ENCODE results near the gene ELMO3.

Gene ELMO3

GRCh38 chr16:67247192-67248072 is 48.5 kb downstream of the ELMO3 start, which contains the start of gene FHOD1 (continued):
- TF ChIP-seq PRDM2 (tag by site-specific recombination; IDR thresholded peaks at IDR 0.05; ENCODE audit: borderline replicate concordance) = 0 out of 2 replicates have a peak, but pooled peaks have one; percentile 48
- no peak for TF ChIP-seq ZNF19 (tag by site-specific recombination; IDR thresholded peaks at IDR 0.05; ENCODE audit: low read depth)
- TF ChIP-seq ZSCAN5A (tag by site-specific recombination; IDR thresholded peaks at IDR 0.05) = 0 out of 2 replicates have a peak, but pooled peaks have one; percentile 20
- no peak for TF ChIP-seq ZNF670 (tag by site-specific recombination; IDR thresholded peaks at IDR 0.05; ENCODE audit: low read depth)
- no peak for TF ChIP-seq ZNF140 (tag by site-specific recombination; IDR thresholded peaks at IDR 0.05)
- peak; percentile 44; the same call in 1 of the 2 replicates for TF ChIP-seq ZBTB8A (tag by site-specific recombination; IDR thresholded peaks at IDR 0.05)
- peak; percentile 96 for TF ChIP-seq PRDM1 (tag by site-specific recombination; IDR thresholded peaks at IDR 0.05)
- no peak for TF ChIP-seq ZNF707 (tag by site-specific recombination; IDR thresholded peaks at IDR 0.05)
- no peak for TF ChIP-seq TRIM28 (IDR thresholded peaks at IDR 0.05; ENCODE audit: borderline replicate concordance, low read length)
- peak; percentile 33 for TF ChIP-seq ZSCAN30 (tag by site-specific recombination; IDR thresholded peaks at IDR 0.05)
- peak; percentile 64 for TF ChIP-seq ZBTB20 (tag by site-specific recombination; IDR thresholded peaks at IDR 0.05)
- TF ChIP-seq ZNF561 (tag by site-specific recombination; IDR thresholded peaks at IDR 0.05; ENCODE audit: borderline replicate concordance) = peak; percentile 30; the same call in 1 of the 2 replicates
- TF ChIP-seq EGR2 (tag by site-specific recombination; IDR thresholded peaks at IDR 0.05; ENCODE audit: low read depth) = no peak
- peak; percentile 59 for TF ChIP-seq ZIC2 (tag by site-specific recombination; IDR thresholded peaks at IDR 0.05)
- TF ChIP-seq ZNF549 (tag by site-specific recombination; IDR thresholded peaks at IDR 0.05) = no peak
- peak; percentile 58; the same call in 1 of the 2 replicates for TF ChIP-seq ZBTB17 (tag by site-specific recombination; IDR thresholded peaks at IDR 0.05)
- TF ChIP-seq RBAK (tag by site-specific recombination; IDR thresholded peaks at IDR 0.05) = no peak
- TF ChIP-seq ZNF623 (tag by site-specific recombination; IDR thresholded peaks at IDR 0.05) = no peak
- no peak for TF ChIP-seq FEZF1 (tag by site-specific recombination; IDR thresholded peaks at IDR 0.05)
- TF ChIP-seq ZBTB1 (tag by site-specific recombination; IDR thresholded peaks at IDR 0.05) = no peak
- no peak for TF ChIP-seq ZNF777 (tag by site-specific recombination; IDR thresholded peaks at IDR 0.05; ENCODE audit: borderline replicate concordance)
- TF ChIP-seq ZNF350 (tag by site-specific recombination; IDR thresholded peaks at IDR 0.05) = no peak
- peak; percentile 92 for TF ChIP-seq ZEB2 (tag by site-specific recombination; IDR thresholded peaks at IDR 0.05)
- peak; percentile 62; the same call in 1 of the 2 replicates for TF ChIP-seq ZBTB11 (tag by site-specific recombination; conservative IDR thresholded peaks at IDR 0.05; ENCODE audit: low read depth)
- peak; percentile 97 for TF ChIP-seq KLF10 (tag by site-specific recombination; IDR thresholded peaks at IDR 0.05)
- no peak for TF ChIP-seq REPIN1 (tag by site-specific recombination; IDR thresholded peaks at IDR 0.05; ENCODE audit: low read depth)
- TF ChIP-seq ZNF747 (tag by site-specific recombination; IDR thresholded peaks at IDR 0.05) = no peak
- 0 out of 2 replicates have a peak, but pooled peaks have one; percentile 45 for TF ChIP-seq ZNF391 (tag by site-specific recombination; IDR thresholded peaks at IDR 0.05; ENCODE audit: borderline replicate concordance, low read depth)
